GM12892 (cell line): ENCODE measurements around the gene ZNF532.

Source experiments
- POLR2A ChIP-seq: IDR thresholded peaks from 2 replicates; pipeline ENCODE4 v1.6.1; 2011; ENCODE audit warnings: low read depth, low read length, control low read depth
- TAF1 ChIP-seq: IDR thresholded peaks from 2 replicates; pipeline ENCODE4 v1.6.1; 2011; ENCODE audit warnings: low read depth, mild to moderate bottlenecking, control low read depth, low read length, borderline replicate concordance

- TF ChIP-seq POLR2A = no peak
- no peak for TF ChIP-seq TAF1
Observed at GRCh38 chr18:58851856-58852255, 12.8 kb upstream of the ZNF532 start.
